GM12872 (cell line): ENCODE results near the gene YWHAG.

Experiments
- TF ChIP-seq, protein P1 (sequence below): IDR thresholded peaks from 3 replicates; pipeline ENCODE4 v1.5.1; 2011; ENCODE audit warnings: low read depth, mild to moderate bottlenecking, low read length, moderate library complexity; ENCODE audit not compliant: insufficient read depth

Gene YWHAG

DNA sequence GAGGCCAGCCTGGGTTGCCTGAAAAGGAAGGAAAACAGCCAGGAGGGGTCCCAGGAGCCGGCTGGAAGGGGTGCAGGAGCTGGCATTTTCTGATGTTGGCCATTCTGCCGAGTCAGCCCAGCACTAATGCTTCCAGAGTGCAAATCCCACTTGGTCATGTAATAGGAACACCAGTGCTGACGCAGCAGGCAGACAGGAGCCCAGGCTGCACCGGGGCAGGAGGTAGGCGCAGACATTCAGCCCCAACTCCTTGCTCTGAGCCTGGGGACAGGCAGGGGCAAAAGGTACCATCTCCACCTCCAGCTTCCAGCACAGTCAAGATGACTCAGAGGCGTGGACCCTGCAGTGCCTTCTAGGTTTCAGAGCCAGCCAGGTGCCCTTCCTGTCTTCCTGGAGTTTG, 10.2 kb upstream of the YWHAG start:
- TF ChIP-seq, protein P1, sequence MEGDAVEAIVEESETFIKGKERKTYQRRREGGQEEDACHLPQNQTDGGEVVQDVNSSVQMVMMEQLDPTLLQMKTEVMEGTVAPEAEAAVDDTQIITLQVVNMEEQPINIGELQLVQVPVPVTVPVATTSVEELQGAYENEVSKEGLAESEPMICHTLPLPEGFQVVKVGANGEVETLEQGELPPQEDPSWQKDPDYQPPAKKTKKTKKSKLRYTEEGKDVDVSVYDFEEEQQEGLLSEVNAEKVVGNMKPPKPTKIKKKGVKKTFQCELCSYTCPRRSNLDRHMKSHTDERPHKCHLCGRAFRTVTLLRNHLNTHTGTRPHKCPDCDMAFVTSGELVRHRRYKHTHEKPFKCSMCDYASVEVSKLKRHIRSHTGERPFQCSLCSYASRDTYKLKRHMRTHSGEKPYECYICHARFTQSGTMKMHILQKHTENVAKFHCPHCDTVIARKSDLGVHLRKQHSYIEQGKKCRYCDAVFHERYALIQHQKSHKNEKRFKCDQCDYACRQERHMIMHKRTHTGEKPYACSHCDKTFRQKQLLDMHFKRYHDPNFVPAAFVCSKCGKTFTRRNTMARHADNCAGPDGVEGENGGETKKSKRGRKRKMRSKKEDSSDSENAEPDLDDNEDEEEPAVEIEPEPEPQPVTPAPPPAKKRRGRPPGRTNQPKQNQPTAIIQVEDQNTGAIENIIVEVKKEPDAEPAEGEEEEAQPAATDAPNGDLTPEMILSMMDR = no peak

DNA sequence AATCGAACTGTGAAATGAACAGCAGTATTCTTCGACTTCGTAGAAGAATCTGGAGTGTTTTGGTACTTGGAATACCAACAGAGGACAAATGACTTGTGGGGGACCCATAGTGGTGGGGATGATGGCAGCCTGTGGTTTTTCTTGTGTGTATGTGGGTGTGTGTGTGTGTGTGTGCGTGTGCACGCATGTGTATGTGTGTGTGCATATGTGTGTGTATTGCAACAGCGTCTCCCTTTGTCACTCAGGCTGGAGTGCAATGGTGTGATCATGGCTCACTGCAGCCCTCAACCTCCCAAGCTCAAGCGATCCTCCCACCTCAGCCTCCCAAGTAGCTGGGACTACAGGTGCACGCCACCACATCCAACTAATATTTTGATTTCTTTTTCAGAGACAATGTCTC, 9.4 kb upstream of the YWHAG start:
- TF ChIP-seq, protein P1 = no peak

DNA sequence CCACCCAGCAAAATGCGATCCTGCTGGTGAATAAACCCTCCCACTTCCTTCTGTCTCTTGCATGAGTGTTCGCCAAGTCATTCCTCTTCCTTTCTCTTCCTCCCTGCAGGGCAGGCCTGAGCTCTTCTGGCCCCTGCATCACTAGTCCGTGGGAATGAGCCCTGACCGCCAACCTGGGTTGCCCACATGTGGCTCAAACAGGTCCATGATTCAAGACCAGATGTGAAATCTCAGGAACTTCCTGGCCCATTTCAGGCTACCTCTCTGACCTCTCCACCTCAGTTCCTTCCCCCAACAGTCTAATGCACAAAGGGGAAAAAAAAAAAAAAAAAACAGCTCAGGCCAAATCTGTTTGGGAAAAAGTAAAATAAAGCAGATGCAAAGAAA, 5.4 kb upstream of the YWHAG start:
- TF ChIP-seq, protein P1 = no peak

DNA sequence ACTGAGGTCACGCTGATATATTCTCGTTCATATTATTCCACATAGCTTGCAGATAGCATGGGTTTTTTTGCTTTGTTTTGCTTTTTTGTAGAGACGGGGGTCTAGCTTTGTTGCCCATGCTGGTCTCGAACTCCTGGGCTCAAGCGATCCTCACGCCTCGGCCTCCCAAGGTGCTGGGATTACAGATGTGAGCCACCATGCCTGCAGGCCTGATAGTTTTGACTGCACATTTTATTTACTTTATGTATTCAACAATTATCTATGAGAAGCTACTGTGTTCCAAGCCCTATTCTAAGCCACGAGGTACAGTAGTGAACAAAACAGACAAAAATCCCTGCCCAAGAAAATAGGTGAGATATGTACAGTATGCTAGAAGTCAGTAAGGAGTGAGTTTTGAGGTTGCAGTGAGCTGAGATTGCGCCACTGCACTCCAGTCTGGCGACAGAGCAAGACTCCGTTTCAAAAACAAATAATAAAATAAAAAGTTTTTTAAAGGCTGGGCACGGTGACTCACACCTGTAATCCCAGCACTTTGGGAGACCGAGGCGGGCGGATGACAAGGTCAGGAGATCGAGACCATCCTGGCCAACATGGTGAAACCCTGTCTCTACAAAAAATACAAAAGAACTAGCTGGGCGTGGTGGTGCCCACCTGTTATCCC, 1.3 kb upstream of the YWHAG start:
- TF ChIP-seq, protein P1 = no peak

DNA sequence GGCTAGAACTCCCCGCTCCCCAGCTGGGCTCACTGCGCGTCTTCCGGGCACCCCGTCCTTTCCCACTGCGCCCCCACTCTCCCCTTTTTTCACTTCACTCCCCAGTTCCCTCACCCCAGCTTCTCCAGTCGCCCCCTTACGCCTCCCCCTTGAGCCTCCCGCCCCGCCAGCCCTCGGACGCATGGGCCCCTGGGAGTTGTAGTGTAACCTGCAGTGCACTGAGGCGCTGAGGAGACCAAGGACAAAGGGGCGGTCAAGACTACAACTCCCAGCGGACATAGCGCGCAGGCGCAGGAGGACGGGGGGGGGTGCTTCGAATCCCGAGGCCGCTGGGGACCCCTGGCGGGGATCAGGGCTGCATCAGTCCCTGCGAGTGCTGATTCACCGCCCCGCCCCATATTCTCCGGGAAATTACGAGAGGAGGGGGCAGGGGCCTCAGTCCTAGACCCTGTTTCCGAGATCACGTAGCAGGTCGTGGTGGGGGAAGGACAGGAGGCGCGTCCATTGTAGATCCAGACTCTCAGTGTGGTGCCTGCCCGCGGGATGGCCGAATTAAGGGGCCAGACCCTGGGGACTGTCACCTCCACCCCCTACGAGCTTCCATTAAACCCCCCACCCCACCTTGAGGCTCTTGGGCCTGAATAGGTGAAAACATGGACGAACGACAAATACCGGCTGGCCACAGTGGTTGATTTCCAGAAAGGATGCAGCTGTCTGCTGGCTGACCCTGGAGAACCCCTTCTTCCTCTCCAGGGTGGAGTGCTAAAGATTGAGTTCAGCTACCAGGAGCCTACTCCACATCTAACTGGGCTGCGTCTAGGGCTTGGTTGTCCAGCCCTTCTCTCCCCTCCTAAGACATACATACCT, 553 bp upstream of the YWHAG start:
- TF ChIP-seq, protein P1 = peak; percentile 73

DNA sequence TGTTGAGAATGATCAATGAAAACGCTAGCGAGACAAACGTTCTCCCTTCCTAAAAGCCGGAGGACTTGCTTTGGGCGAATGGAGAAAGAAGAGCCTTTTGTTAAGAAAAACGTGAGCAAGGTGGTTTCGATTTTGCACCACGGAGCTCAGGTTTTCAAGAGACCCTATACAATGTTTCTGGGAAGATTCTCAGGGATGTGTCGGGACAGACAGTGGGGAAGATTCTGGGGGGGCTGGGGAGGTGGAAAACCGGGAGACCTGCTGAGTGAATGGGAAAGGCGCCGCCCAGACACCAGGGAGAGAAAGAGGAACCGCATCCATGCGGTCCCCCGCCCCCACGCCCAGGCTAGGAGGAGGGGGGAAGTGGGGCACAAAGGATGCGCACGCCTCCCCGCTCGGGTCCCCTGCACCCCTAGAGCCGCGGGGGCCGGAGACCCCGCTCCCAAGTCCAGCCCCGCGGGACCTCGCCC, 745 bp downstream of the YWHAG start:
- TF ChIP-seq, protein P1 = no peak

DNA sequence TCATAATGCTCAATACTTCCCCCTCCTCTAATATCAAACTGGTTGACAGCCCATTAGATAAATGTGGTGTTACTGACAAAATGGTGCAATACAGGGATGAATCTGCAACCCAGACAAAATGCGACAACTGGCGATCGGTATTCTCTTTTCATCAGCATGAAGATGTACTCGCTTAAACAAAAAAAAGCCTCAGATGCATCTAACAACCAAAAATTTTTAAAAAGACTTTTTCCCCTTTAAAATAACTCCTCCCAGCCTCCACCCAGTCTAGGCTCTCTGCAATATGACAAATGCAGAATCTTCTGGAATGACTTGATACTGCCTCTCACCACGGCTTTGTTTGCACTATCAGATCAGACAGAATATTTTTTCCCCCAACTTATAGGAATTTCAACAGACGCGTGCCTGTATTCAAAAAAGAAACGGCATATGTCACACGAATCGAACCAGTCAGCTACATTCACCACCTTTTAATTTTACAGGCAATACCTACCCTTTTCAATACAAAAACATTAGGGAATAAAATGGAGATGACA, 1.2 kb downstream of the YWHAG start:
- TF ChIP-seq, protein P1 = no peak
